K562 (cell line): ENCODE results near the gene ASCC3. TPM values are rescaled to one million over a fixed set of nuclear protein-coding genes. Genes with fewer than 3 reads are reported as not detected.

ENCODE experiments used
- CCAR2 ChIP-seq: fragments of 200-400 bp; formaldehyde crosslinking; IDR thresholded peaks from 2 replicates; pipeline ENCODE4 v1.6.1; 2017; ENCODE audit warnings: mild to moderate bottlenecking, low read depth, low read length
- LEF1 ChIP-seq: fragments of 450-650 bp; IDR thresholded peaks from 2 replicates; pipeline ENCODE4 v1.6.1; 2016; ENCODE audit warnings: mild to moderate bottlenecking
- TCF7 ChIP-seq: sonication (generic); IDR thresholded peaks from 2 replicates; pipeline ENCODE4 v1.6.1; 2016; ENCODE audit warnings: antibody characterized with exemption, borderline replicate concordance
- ZKSCAN8 ChIP-seq: fragments of 200-800 bp; sonication (Bioruptor generic); IDR thresholded peaks from 2 replicates; pipeline ENCODE4 v1.6.1; 2016; ENCODE audit warnings: missing genetic modification characterization, missing compliant biosample characterization
- ZNF785 ChIP-seq: fragments of 250-450 bp; sonication (Bioruptor Pico); IDR thresholded peaks from 2 replicates; pipeline ENCODE4 v1.4.0; 2020; ENCODE audit warnings: mild to moderate bottlenecking
- polyA plus RNA-seq, 8 experiments: library from polyadenylated mRNA; depleted of rRNA in 4 of 8; stranded (reverse) in 5 of 8; unstranded in 3 of 8; fragments of >200 nt; fragmentation: Nextera tagmentation in 2 of 8; fragmentation: Illumina TruSeq in 1 of 8; extraction: Ambion mirVana in 2 of 8; extraction: Trizol in 1 of 8; gene quantifications; 2 replicates each; pipeline versions ENCODE4 v1.2.1 to v1.2.3, GENCODE V29; 2011 to 2014; ENCODE audit warnings: inconsistent platforms in 1 of 8, missing spikeins in 1 of 8
- total RNA-seq, 7 experiments: library from RNA; depleted of rRNA in 6 of 7; stranded (reverse); fragments of >200 nt in 6 of 7; fragmentation: Illumina TruSeq in 2 of 7; extraction: Trizol in 2 of 7; gene quantifications; 2 replicates each; pipeline versions ENCODE4 v1.2.1 to v1.2.3, GENCODE V29; 2011 to 2021; ENCODE audit warnings: low replicate concordance in 1 of 7
- TF ChIP-seq, protein P1 (sequence below), 2 experiments: fragments of 450-650 bp in 1 of 2; IDR thresholded peaks; 2 replicates each; pipeline ENCODE4 v1.6.1; 2011 to 2017; ENCODE audit warnings: low read depth in 2 of 2, antibody characterized with exemption in 1 of 2, borderline replicate concordance in 1 of 2, low read length in 1 of 2, mild to moderate bottlenecking in 1 of 2, mixed read lengths in 1 of 2; ENCODE audit not compliant: control insufficient read depth in 1 of 2
- TF ChIP-seq, protein P2 (sequence below): fragments of 250-450 bp; sonication (Bioruptor Pico); IDR thresholded peaks from 2 replicates; pipeline ENCODE4 v1.5.0; 2021

ASCC3 gene
- total and polyA plus RNA-seq, 9 of the 15 experiments (the other 6 are each of a cell fraction or from before 2014, with no cell fraction given): 16.1 to 56.1 (median 33.9) TPM

DNA sequence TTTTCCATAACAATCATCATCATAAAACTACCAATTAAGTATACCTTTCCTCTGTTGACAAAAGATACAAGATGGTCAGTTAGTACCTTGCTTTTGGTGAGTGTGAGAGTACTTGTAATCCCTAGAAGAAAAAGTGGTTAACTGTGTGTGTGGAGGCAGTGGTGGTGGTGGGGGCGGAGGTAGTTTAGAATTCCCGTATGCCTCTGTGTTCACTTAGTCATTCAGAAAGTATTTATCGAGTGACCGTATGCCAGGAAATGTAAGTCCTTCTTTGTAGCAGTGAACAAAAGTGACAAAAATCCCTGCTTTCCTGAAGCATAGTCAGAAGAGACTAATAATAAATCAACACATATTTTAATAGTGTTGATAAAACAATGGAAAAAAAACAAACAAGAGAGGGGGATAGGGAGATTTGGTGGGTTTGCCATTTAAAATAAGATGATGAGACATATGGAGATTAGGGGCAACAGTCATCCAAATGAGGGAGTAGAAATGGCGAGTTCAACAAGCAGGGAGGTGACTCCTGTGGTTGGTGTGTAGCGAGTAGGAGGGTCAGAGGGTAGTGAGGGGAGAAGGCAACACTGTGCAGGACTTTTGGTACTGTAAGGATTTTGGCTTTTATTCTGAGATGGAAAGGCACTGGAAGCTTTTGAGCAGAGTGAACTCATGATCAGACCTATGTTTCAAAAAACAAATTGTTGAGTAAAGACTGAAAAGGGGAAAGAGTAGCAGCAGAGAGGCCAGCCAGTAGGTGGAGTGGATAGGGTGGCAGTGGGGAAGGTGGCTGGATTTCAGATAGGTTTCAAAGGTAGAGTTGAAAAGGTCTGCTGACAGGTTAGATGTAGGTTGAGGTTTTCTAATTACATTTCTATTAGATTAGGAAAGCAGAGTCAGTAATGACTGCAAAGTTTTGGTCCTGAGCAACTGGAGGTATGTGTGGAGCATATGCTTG lies 376.1 kb downstream of the ASCC3 start (continued):
- TF ChIP-seq, protein P1, sequence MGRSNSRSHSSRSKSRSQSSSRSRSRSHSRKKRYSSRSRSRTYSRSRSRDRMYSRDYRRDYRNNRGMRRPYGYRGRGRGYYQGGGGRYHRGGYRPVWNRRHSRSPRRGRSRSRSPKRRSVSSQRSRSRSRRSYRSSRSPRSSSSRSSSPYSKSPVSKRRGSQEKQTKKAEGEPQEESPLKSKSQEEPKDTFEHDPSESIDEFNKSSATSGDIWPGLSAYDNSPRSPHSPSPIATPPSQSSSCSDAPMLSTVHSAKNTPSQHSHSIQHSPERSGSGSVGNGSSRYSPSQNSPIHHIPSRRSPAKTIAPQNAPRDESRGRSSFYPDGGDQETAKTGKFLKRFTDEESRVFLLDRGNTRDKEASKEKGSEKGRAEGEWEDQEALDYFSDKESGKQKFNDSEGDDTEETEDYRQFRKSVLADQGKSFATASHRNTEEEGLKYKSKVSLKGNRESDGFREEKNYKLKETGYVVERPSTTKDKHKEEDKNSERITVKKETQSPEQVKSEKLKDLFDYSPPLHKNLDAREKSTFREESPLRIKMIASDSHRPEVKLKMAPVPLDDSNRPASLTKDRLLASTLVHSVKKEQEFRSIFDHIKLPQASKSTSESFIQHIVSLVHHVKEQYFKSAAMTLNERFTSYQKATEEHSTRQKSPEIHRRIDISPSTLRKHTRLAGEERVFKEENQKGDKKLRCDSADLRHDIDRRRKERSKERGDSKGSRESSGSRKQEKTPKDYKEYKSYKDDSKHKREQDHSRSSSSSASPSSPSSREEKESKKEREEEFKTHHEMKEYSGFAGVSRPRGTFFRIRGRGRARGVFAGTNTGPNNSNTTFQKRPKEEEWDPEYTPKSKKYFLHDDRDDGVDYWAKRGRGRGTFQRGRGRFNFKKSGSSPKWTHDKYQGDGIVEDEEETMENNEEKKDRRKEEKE (IDR thresholded peaks at IDR 0.05; ENCODE audit: borderline replicate concordance in 1 of 2, control insufficient read depth in 1 of 2, low read depth in 2 of 2, low read length in 1 of 2): no peak
- TF ChIP-seq, protein P2, sequence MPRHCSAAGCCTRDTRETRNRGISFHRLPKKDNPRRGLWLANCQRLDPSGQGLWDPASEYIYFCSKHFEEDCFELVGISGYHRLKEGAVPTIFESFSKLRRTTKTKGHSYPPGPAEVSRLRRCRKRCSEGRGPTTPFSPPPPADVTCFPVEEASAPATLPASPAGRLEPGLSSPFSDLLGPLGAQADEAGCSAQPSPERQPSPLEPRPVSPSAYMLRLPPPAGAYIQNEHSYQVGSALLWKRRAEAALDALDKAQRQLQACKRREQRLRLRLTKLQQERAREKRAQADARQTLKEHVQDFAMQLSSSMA (CRISPR knock-in tag): no peak
- TF ChIP-seq LEF1 (no peak), TCF7 (no peak), CCAR2 (no peak), ZKSCAN8 (CRISPR knock-in tag) (no peak), ZNF785 (CRISPR knock-in tag) (no peak)
